WTC11 (cell line): Measurements from ENCODE around the gene CNTNAP2. TPM values are rescaled to one million over a fixed set of nuclear protein-coding genes. Genes with fewer than 3 reads are reported as not detected.
"Not testable (repeated sequence)": the region's sequence is repeated elsewhere in the genome, so short reads cannot be mapped to it uniquely, and the experiment has no call there.

ENCODE experiments used
- ATAC-seq: fragments of 200-7000 bp; cut with Tn5 transposase; 2 replicates; pipeline ENCODE4 v1.10.0; 2021; ENCODE audit warnings: mild to moderate bottlenecking, moderate library complexity
- CTCF ChIA-PET: fragments of 300-600 bp; sonication (Branson Sonifier 250); formaldehyde crosslinking; loops from one replicate; lab custom pipeline; 2021; ENCODE audit warnings: antibody characterized with exemption; lab: Charles Lee
- POLR2A ChIA-PET: fragments of 350-600 bp; sonication (Branson Sonifier 250); formaldehyde crosslinking; loops from one replicate; lab custom pipeline; 2021; ENCODE audit warnings: antibody characterized with exemption; lab: Charles Lee
- DNase-seq: peaks from one replicate; pipeline ENCODE4 v3.0.0; 2021; ENCODE audit warnings: low spot score
- H3K27ac Mint-ChIP-seq: 2 replicates; pipeline ENCODE4 v1.8.0; 2021; ENCODE audit warnings: mixed read lengths
- H3K27me3 Mint-ChIP-seq: 2 replicates; pipeline ENCODE4 v1.8.0; 2021; ENCODE audit warnings: low read depth, mild to moderate bottlenecking, moderate library complexity, mixed read lengths
- H3K36me3 Mint-ChIP-seq: 2 replicates; pipeline ENCODE4 v1.8.0; 2021; ENCODE audit warnings: mixed read lengths
- H3K4me1 Mint-ChIP-seq: 2 replicates; pipeline ENCODE4 v1.8.0; 2022; ENCODE audit warnings: mixed read lengths
- H3K4me3 Mint-ChIP-seq: 2 replicates; pipeline ENCODE4 v1.8.0; 2021; ENCODE audit warnings: mild to moderate bottlenecking, moderate library complexity, mixed read lengths
- H3K9me3 Mint-ChIP-seq: 2 replicates; pipeline ENCODE4 v1.8.0; 2021; ENCODE audit warnings: mixed read lengths
- ATF1 ChIP-seq: sonication (generic); formaldehyde crosslinking; IDR thresholded peaks from 2 replicates; pipeline ENCODE4 v1.8.1; 2023; ENCODE audit warnings: mild to moderate bottlenecking, moderate library complexity, missing genetic modification reagents
- CREB1 ChIP-seq: sonication (generic); formaldehyde crosslinking; IDR thresholded peaks from 2 replicates; pipeline ENCODE4 v1.8.0; 2023; ENCODE audit warnings: mild to moderate bottlenecking, missing genetic modification reagents
- FOXK1 ChIP-seq: sonication (generic); formaldehyde crosslinking; IDR thresholded peaks from 2 replicates; pipeline ENCODE4 v1.8.0; 2022; ENCODE audit warnings: mild to moderate bottlenecking, moderate library complexity, missing genetic modification reagents
- JAZF1 ChIP-seq: fragments of 250-450 bp; sonication (Bioruptor Pico); IDR thresholded peaks from 2 replicates; pipeline ENCODE4 v1.9.0; 2021; ENCODE audit warnings: moderate library complexity, mild to moderate bottlenecking, inconsistent platforms
- NFE2L1 ChIP-seq: sonication (generic); formaldehyde crosslinking; IDR thresholded peaks from 2 replicates; pipeline ENCODE4 v1.8.1; 2023; ENCODE audit warnings: missing genetic modification reagents
- SMAD3 ChIP-seq: sonication (generic); formaldehyde crosslinking; IDR thresholded peaks from 2 replicates; pipeline ENCODE4 v1.8.0; 2022; ENCODE audit warnings: missing genetic modification reagents, mild to moderate bottlenecking, borderline replicate concordance
- ZNF219 ChIP-seq: sonication (generic); formaldehyde crosslinking; IDR thresholded peaks from 2 replicates; pipeline ENCODE4 v1.8.0; 2023; ENCODE audit warnings: missing genetic modification reagents, mild to moderate bottlenecking, borderline replicate concordance
- total RNA-seq: library from RNA; stranded (reverse); gene quantifications from 3 replicates; pipeline ENCODE4 v1.2.3, GENCODE V29; 2021
- TF ChIP-seq, protein P1 (sequence below): sonication (generic); formaldehyde crosslinking; conservative IDR thresholded peaks from 2 replicates; pipeline ENCODE4 v1.8.1; 2023; ENCODE audit warnings: mild to moderate bottlenecking, low read depth, missing genetic modification reagents, moderate library complexity
- TF ChIP-seq, protein P2 (sequence below): fragments of 250-450 bp; sonication (Bioruptor Pico); IDR thresholded peaks from 2 replicates; pipeline ENCODE4 v1.9.0; 2021; ENCODE audit warnings: mild to moderate bottlenecking
- TF ChIP-seq, protein P3 (sequence below): sonication (generic); formaldehyde crosslinking; IDR thresholded peaks from 2 replicates; pipeline ENCODE4 v1.8.0; 2023; ENCODE audit warnings: missing genetic modification reagents
- TF ChIP-seq, protein P4 (sequence below): sonication (generic); formaldehyde crosslinking; IDR thresholded peaks from 2 replicates; pipeline ENCODE4 v1.8.1; 2023; ENCODE audit warnings: mild to moderate bottlenecking, missing genetic modification reagents
- TF ChIP-seq, protein P5 (sequence below): sonication (generic); formaldehyde crosslinking; IDR thresholded peaks from 2 replicates; pipeline ENCODE4 v1.8.0; 2022; ENCODE audit warnings: missing genetic modification reagents
- TF ChIP-seq, protein P6 (sequence below): sonication (generic); formaldehyde crosslinking; IDR thresholded peaks from 2 replicates; pipeline ENCODE4 v1.8.0; 2023; ENCODE audit warnings: missing genetic modification reagents, mild to moderate bottlenecking, borderline replicate concordance

Gene CNTNAP2
- total RNA-seq, 1 experiment from 2014 or later, result 63.8 TPM

DNA sequence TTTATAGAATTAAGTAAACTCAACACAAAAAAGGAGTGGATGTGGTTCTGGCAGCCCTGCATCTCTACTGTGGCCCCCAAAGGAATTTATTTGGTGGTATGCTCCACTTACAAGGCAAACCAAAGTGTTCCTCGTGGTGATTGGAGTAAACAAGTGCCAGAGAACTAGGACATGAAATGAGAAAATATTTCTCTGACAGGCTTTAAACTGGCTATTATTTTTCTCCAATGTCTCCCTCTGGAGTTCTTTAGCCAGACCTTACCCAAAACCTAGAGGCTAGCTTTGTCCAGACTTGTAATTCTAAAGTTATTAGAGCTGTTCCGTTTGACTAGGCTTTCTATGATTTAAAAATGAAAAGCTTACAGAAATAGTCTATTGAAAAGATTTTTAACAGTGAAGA, 990.1 kb downstream of the CNTNAP2 start (continued):
- TF ChIP-seq, protein P1, sequence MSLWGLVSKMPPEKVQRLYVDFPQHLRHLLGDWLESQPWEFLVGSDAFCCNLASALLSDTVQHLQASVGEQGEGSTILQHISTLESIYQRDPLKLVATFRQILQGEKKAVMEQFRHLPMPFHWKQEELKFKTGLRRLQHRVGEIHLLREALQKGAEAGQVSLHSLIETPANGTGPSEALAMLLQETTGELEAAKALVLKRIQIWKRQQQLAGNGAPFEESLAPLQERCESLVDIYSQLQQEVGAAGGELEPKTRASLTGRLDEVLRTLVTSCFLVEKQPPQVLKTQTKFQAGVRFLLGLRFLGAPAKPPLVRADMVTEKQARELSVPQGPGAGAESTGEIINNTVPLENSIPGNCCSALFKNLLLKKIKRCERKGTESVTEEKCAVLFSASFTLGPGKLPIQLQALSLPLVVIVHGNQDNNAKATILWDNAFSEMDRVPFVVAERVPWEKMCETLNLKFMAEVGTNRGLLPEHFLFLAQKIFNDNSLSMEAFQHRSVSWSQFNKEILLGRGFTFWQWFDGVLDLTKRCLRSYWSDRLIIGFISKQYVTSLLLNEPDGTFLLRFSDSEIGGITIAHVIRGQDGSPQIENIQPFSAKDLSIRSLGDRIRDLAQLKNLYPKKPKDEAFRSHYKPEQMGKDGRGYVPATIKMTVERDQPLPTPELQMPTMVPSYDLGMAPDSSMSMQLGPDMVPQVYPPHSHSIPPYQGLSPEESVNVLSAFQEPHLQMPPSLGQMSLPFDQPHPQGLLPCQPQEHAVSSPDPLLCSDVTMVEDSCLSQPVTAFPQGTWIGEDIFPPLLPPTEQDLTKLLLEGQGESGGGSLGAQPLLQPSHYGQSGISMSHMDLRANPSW, result no peak
- TF ChIP-seq, all 79 proteins: peak for 0

DNA sequence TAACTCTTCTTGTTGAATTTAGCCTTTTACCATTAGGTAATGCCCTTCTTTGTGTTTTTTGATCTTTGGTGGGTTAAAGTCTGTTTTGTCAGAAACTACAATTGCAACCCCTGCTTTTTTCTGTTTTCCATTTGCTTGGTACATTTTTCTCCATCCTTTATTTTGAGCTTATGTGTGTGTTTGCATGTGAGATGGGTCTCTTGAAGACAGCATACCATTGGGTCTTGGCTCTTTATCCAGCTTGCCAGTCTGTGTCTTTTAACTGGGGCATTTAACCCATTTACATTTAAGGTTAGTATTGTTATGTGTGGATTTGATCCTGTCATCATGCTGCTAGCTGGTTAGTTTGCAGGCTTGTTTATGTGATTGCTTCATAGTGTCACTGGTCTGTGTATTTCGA, 997.9 kb downstream of the CNTNAP2 start:
- peaks cover 69% of the 10 kb centered on the region for H3K9me3 Mint-ChIP-seq
- H3K27me3 Mint-ChIP-seq, H3K4me3 Mint-ChIP-seq, POLR2A ChIA-PET, H3K27ac Mint-ChIP-seq, ATAC-seq, CTCF ChIA-PET, DNase-seq, H3K4me1 Mint-ChIP-seq: not testable (repeated sequence)
- H3K36me3 Mint-ChIP-seq, result peaks cover 34% of the 10 kb centered on the region

DNA sequence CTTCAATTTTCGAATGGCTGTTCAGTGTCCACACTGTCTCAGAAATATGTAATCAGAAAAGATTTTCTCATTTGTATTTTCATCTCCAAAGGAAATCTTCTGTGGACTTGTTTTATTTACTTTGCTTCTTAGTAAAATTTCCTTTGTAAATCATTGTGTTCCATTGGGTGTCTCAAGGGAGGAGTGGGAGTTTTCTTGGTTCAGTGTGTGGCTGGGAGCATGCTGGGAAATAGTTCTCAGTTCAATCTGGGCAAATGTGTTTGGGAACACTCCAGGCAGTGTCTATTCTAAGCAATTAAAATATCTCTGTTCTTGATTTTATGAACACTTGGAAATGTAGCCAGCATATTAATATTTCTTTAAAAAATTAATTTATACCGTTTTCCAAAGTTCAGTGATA, 1019.8 kb downstream of the CNTNAP2 start:
- H3K4me1 Mint-ChIP-seq, result no peaks in the 10 kb centered on the region
- H3K27ac Mint-ChIP-seq, result no peak overlapping the region
- no peaks in the 10 kb centered on the region for H3K9me3 Mint-ChIP-seq
- no peaks in the 10 kb centered on the region for H3K27me3 Mint-ChIP-seq
- H3K4me3 Mint-ChIP-seq, result no peak overlapping the region
- DNase-seq (no peak), ATAC-seq (no peak)
- H3K36me3 Mint-ChIP-seq, result no peaks in the 10 kb centered on the region
- ChIA-PET CTCF (no interaction called here), POLR2A (no interaction called here)
- TF ChIP-seq, protein P2, sequence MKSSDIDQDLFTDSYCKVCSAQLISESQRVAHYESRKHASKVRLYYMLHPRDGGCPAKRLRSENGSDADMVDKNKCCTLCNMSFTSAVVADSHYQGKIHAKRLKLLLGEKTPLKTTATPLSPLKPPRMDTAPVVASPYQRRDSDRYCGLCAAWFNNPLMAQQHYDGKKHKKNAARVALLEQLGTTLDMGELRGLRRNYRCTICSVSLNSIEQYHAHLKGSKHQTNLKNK (CRISPR knock-in tag), result no peak
- TF ChIP-seq ZNF219 (CRISPR knock-in tag), result no peak
- TF ChIP-seq JAZF1 (CRISPR knock-in tag), result no peak
- TF ChIP-seq, protein P3, sequence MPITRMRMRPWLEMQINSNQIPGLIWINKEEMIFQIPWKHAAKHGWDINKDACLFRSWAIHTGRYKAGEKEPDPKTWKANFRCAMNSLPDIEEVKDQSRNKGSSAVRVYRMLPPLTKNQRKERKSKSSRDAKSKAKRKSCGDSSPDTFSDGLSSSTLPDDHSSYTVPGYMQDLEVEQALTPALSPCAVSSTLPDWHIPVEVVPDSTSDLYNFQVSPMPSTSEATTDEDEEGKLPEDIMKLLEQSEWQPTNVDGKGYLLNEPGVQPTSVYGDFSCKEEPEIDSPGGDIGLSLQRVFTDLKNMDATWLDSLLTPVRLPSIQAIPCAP (CRISPR knock-in tag), result no peak
- TF ChIP-seq CREB1 (CRISPR knock-in tag), result no peak
- no peak for TF ChIP-seq SMAD3 (CRISPR knock-in tag)
- no peak for TF ChIP-seq ATF1 (CRISPR knock-in tag)
- TF ChIP-seq FOXK1 (CRISPR knock-in tag), result no peak
- TF ChIP-seq NFE2L1 (CRISPR knock-in tag), result no peak
- TF ChIP-seq, protein P4, sequence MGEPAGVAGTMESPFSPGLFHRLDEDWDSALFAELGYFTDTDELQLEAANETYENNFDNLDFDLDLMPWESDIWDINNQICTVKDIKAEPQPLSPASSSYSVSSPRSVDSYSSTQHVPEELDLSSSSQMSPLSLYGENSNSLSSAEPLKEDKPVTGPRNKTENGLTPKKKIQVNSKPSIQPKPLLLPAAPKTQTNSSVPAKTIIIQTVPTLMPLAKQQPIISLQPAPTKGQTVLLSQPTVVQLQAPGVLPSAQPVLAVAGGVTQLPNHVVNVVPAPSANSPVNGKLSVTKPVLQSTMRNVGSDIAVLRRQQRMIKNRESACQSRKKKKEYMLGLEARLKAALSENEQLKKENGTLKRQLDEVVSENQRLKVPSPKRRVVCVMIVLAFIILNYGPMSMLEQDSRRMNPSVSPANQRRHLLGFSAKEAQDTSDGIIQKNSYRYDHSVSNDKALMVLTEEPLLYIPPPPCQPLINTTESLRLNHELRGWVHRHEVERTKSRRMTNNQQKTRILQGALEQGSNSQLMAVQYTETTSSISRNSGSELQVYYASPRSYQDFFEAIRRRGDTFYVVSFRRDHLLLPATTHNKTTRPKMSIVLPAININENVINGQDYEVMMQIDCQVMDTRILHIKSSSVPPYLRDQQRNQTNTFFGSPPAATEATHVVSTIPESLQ (CRISPR knock-in tag), result no peak
- TF ChIP-seq, protein P5, sequence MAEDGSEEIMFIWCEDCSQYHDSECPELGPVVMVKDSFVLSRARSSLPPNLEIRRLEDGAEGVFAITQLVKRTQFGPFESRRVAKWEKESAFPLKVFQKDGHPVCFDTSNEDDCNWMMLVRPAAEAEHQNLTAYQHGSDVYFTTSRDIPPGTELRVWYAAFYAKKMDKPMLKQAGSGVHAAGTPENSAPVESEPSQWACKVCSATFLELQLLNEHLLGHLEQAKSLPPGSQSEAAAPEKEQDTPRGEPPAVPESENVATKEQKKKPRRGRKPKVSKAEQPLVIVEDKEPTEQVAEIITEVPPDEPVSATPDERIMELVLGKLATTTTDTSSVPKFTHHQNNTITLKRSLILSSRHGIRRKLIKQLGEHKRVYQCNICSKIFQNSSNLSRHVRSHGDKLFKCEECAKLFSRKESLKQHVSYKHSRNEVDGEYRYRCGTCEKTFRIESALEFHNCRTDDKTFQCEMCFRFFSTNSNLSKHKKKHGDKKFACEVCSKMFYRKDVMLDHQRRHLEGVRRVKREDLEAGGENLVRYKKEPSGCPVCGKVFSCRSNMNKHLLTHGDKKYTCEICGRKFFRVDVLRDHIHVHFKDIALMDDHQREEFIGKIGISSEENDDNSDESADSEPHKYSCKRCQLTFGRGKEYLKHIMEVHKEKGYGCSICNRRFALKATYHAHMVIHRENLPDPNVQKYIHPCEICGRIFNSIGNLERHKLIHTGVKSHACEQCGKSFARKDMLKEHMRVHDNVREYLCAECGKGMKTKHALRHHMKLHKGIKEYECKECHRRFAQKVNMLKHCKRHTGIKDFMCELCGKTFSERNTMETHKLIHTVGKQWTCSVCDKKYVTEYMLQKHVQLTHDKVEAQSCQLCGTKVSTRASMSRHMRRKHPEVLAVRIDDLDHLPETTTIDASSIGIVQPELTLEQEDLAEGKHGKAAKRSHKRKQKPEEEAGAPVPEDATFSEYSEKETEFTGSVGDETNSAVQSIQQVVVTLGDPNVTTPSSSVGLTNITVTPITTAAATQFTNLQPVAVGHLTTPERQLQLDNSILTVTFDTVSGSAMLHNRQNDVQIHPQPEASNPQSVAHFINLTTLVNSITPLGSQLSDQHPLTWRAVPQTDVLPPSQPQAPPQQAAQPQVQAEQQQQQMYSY (CRISPR knock-in tag), result no peak
- TF ChIP-seq, protein P6, sequence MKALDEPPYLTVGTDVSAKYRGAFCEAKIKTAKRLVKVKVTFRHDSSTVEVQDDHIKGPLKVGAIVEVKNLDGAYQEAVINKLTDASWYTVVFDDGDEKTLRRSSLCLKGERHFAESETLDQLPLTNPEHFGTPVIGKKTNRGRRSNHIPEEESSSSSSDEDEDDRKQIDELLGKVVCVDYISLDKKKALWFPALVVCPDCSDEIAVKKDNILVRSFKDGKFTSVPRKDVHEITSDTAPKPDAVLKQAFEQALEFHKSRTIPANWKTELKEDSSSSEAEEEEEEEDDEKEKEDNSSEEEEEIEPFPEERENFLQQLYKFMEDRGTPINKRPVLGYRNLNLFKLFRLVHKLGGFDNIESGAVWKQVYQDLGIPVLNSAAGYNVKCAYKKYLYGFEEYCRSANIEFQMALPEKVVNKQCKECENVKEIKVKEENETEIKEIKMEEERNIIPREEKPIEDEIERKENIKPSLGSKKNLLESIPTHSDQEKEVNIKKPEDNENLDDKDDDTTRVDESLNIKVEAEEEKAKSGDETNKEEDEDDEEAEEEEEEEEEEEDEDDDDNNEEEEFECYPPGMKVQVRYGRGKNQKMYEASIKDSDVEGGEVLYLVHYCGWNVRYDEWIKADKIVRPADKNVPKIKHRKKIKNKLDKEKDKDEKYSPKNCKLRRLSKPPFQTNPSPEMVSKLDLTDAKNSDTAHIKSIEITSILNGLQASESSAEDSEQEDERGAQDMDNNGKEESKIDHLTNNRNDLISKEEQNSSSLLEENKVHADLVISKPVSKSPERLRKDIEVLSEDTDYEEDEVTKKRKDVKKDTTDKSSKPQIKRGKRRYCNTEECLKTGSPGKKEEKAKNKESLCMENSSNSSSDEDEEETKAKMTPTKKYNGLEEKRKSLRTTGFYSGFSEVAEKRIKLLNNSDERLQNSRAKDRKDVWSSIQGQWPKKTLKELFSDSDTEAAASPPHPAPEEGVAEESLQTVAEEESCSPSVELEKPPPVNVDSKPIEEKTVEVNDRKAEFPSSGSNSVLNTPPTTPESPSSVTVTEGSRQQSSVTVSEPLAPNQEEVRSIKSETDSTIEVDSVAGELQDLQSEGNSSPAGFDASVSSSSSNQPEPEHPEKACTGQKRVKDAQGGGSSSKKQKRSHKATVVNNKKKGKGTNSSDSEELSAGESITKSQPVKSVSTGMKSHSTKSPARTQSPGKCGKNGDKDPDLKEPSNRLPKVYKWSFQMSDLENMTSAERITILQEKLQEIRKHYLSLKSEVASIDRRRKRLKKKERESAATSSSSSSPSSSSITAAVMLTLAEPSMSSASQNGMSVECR (CRISPR knock-in tag), result no peak
